HG02571 (cell line): Measurements from ENCODE around the gene STARD10.

Source experiments
- ATAC-seq: cut with Tn5 transposase; IDR thresholded peaks from one replicate; pipeline ENCODE4 v1.9.1; 2021; ENCODE audit warnings: mild to moderate bottlenecking, moderate library complexity; ENCODE audit not compliant: unreplicated experiment

The STARD10 gene

GRCh38 chr11:72781313-72782080, 12.3 kb downstream of the STARD10 start:
- ATAC-seq = no peak

- ATAC-seq = no peak
Observed at GRCh38 chr11:72781063-72781312, 12.9 kb downstream of the STARD10 start.

- ATAC-seq = no peak
Observed at GRCh38 chr11:72780296-72781062, 13.4 kb downstream of the STARD10 start.

- ATAC-seq = no peak
Observed at GRCh38 chr11:72779495-72780128, 14.2 kb downstream of the STARD10 start.

GRCh38 chr11:72778535-72779494, 15.0 kb downstream of the STARD10 start:
- ATAC-seq = no peak

GRCh38 chr11:72777755-72778278, 16.0 kb downstream of the STARD10 start:
- no peak for ATAC-seq

- ATAC-seq = no peak
Observed at GRCh38 chr11:72776844-72777754, 16.7 kb downstream of the STARD10 start.

- ATAC-seq = no peak
Observed at GRCh38 chr11:72776117-72776843, 17.6 kb downstream of the STARD10 start.

GRCh38 chr11:72775288-72776110, 18.3 kb downstream of the STARD10 start:
- no peak for ATAC-seq

GRCh38 chr11:72774499-72774898, 19.3 kb downstream of the STARD10 start:
- no peak for ATAC-seq

GRCh38 chr11:72773696-72774095, 20.2 kb downstream of the STARD10 start:
- no peak for ATAC-seq

GRCh38 chr11:72773291-72773690, 20.6 kb downstream of the STARD10 start:
- no peak for ATAC-seq

GRCh38 chr11:72772059-72772458, 21.8 kb downstream of the STARD10 start:
- no peak for ATAC-seq

GRCh38 chr11:72771507-72771906, 22.3 kb downstream of the STARD10 start:
- ATAC-seq = no peak

GRCh38 chr11:72770799-72771198, 23.0 kb downstream of the STARD10 start:
- ATAC-seq = no peak

GRCh38 chr11:72769680-72770079, 24.2 kb downstream of the STARD10 start:
- ATAC-seq = no peak

GRCh38 chr11:72768581-72768980, 25.3 kb downstream of the STARD10 start:
- ATAC-seq = no peak
